GM23338 (cell line): ENCODE measurements around the gene GALE. TPM values are rescaled to one million over a fixed set of nuclear protein-coding genes. Genes with fewer than 3 reads are reported as not detected.

Experiments
- ATAC-seq: fragments of 200-7000 bp; cut with Tn5 transposase; 3 replicates; pipeline ENCODE4 v1.9.1; 2020
- DNase-seq: peaks from one replicate; pipeline ENCODE4 v3.0.0-alpha.2; 2015; ENCODE audit warnings: low spot score
- H2AFZ ChIP-seq: fragments of 200-600 bp; sonication (generic); 2 replicates; pipeline ENCODE4 v1.8.0; 2016; ENCODE audit warnings: antibody characterized with exemption, mild to moderate bottlenecking, moderate library complexity
- H3F3A ChIP-seq: fragments of 200-600 bp; sonication (generic); replicated peaks from 2 replicates; pipeline ENCODE4 v1.8.0; 2017; ENCODE audit warnings: antibody characterized with exemption, mixed run types, low read depth
- H3K27ac ChIP-seq: fragments of 200-600 bp; sonication (generic); 2 replicates; pipeline ENCODE4 v1.6.1; 2016; ENCODE audit warnings: low read depth
- H3K27me3 ChIP-seq: fragments of 200-600 bp; sonication (generic); 2 replicates; pipeline ENCODE4 v1.8.0; 2016; ENCODE audit warnings: mild to moderate bottlenecking, mixed run types, moderate library complexity; ENCODE audit not compliant: insufficient read depth
- H3K36me3 ChIP-seq: fragments of 200-600 bp; sonication (generic); 2 replicates; pipeline ENCODE4 v1.8.0; 2016; ENCODE audit warnings: mild to moderate bottlenecking; ENCODE audit not compliant: insufficient read depth
- H3K4me1 ChIP-seq: fragments of 200-600 bp; sonication (generic); 2 replicates; pipeline ENCODE4 v1.8.0; 2016; ENCODE audit warnings: mild to moderate bottlenecking, moderate library complexity; ENCODE audit not compliant: insufficient read depth
- H3K4me2 ChIP-seq: fragments of 200-600 bp; sonication (generic); 2 replicates; pipeline ENCODE4 v1.7.1; 2017; ENCODE audit warnings: mixed run types
- H3K4me3 ChIP-seq: fragments of 200-600 bp; sonication (generic); 2 replicates; pipeline ENCODE4 v1.6.1; 2016; ENCODE audit warnings: mixed run types
- H3K79me2 ChIP-seq: fragments of 200-600 bp; sonication (generic); replicated peaks from 2 replicates; pipeline ENCODE4 v1.8.0; 2017; ENCODE audit warnings: mild to moderate bottlenecking; ENCODE audit not compliant: insufficient read depth
- H3K9me2 ChIP-seq: fragments of 200-600 bp; sonication (generic); 2 replicates; pipeline ENCODE4 v1.8.0; 2017; ENCODE audit not compliant: insufficient read depth
- H4K20me1 ChIP-seq: fragments of 200-600 bp; sonication (generic); replicated peaks from 2 replicates; pipeline ENCODE4 v1.8.0; 2017; ENCODE audit warnings: mild to moderate bottlenecking; ENCODE audit not compliant: insufficient read depth
- H3K27ac Mint-ChIP-seq: 2 replicates; pipeline ENCODE4 v1.8.0; 2020; ENCODE audit warnings: inconsistent platforms, mild to moderate bottlenecking, moderate library complexity, mixed read lengths
- H3K27me3 Mint-ChIP-seq: 3 replicates; pipeline ENCODE4 v1.8.0; 2022; ENCODE audit warnings: low read depth, mild to moderate bottlenecking, moderate library complexity, mixed read lengths, inconsistent platforms; ENCODE audit not compliant: insufficient read depth, poor library complexity
- H3K36me3 Mint-ChIP-seq: 3 replicates; pipeline ENCODE4 v1.8.0; 2021; ENCODE audit warnings: low read depth, mild to moderate bottlenecking, inconsistent platforms, moderate library complexity, mixed read lengths
- H3K4me1 Mint-ChIP-seq: 3 replicates; pipeline ENCODE4 v1.8.0; 2020; ENCODE audit warnings: mild to moderate bottlenecking, inconsistent platforms, mixed read lengths
- H3K4me3 Mint-ChIP-seq: 3 replicates; pipeline ENCODE4 v1.8.0; 2021; ENCODE audit warnings: moderate library complexity, mild to moderate bottlenecking, inconsistent platforms, mixed read lengths
- H3K9me3 Mint-ChIP-seq: 3 replicates; pipeline ENCODE4 v1.8.0; 2020; ENCODE audit warnings: moderate library complexity, mild to moderate bottlenecking, inconsistent platforms, mixed read lengths
- CREB1 ChIP-seq: fragments of 250-450 bp; sonication (Bioruptor Pico); IDR thresholded peaks from 2 replicates; pipeline ENCODE4 v1.5.0; 2020; ENCODE audit warnings: low read depth, mild to moderate bottlenecking, moderate library complexity
- EZH2 ChIP-seq: fragments of 200-600 bp; sonication (generic); IDR thresholded peaks from one replicate; pipeline ENCODE4 v1.8.0; 2017; ENCODE audit warnings: antibody characterized with exemption, mild to moderate bottlenecking, low read depth; ENCODE audit not compliant: unreplicated experiment
- EZH2phosphoT487 ChIP-seq: fragments of 200-600 bp; sonication (generic); IDR thresholded peaks from one replicate; pipeline ENCODE4 v1.8.1; 2018; ENCODE audit warnings: antibody characterized with exemption; ENCODE audit not compliant: unreplicated experiment
- JUNB ChIP-seq: IDR thresholded peaks from one replicate; pipeline ENCODE4 v1.6.1; 2016; ENCODE audit warnings: antibody characterized with exemption; ENCODE audit not compliant: unreplicated experiment
- NANOG ChIP-seq: IDR thresholded peaks from 2 replicates; pipeline ENCODE4 v1.6.1; 2016; ENCODE audit warnings: antibody characterized with exemption, borderline replicate concordance
- POLR2AphosphoS5 ChIP-seq: IDR thresholded peaks from 2 replicates; pipeline ENCODE4 v1.6.1; 2016; ENCODE audit warnings: antibody characterized with exemption, low read depth
- STAT1 ChIP-seq: IDR thresholded peaks from one replicate; pipeline ENCODE4 v1.6.1; 2016; ENCODE audit warnings: antibody characterized with exemption; ENCODE audit not compliant: unreplicated experiment
- ZNF114 ChIP-seq: fragments of 250-450 bp; sonication (Bioruptor Pico); IDR thresholded peaks from 2 replicates; pipeline ENCODE4 v1.5.0; 2020; ENCODE audit warnings: mild to moderate bottlenecking, moderate library complexity
- ZNF331 ChIP-seq: fragments of 250-450 bp; sonication (Bioruptor Pico); IDR thresholded peaks from 2 replicates; pipeline ENCODE4 v1.5.0; 2020; ENCODE audit warnings: low read depth, mild to moderate bottlenecking, moderate library complexity
- polyA plus RNA-seq: library from polyadenylated mRNA; unstranded; fragments of >200 nt; fragmentation: Nextera tagmentation; extraction: Ambion mirVana; gene quantifications from 2 replicates; pipeline ENCODE4 v1.2.1, GENCODE V29; 2016
- total RNA-seq: library from RNA; depleted of rRNA; stranded (reverse); fragments of >200 nt; shearing (Covaris generic); gene quantifications from 2 replicates; pipeline ENCODE4 v1.2.3, GENCODE V29; 2014
- TF ChIP-seq, protein P1 (sequence below): IDR thresholded peaks from 2 replicates; pipeline ENCODE4 v1.6.1; 2016; ENCODE audit warnings: antibody characterized with exemption
- TF ChIP-seq, protein P2 (sequence below): fragments of 250-450 bp; sonication (Bioruptor Pico); IDR thresholded peaks from 2 replicates; pipeline ENCODE4 v1.5.0; 2020; ENCODE audit warnings: mild to moderate bottlenecking, moderate library complexity
- TF ChIP-seq, protein P3 (sequence below), 2 experiments: fragments of 200-600 bp in 1 of 2; sonication (generic) in 1 of 2; conservative IDR thresholded peaks; 2 replicates each; pipeline versions ENCODE4 v1.5.1 to v1.6.1; 2016 to 2017; ENCODE audit warnings: antibody characterized with exemption in 2 of 2, low read depth in 2 of 2, mild to moderate bottlenecking in 2 of 2, moderate library complexity in 1 of 2
- TF ChIP-seq, protein P4 (sequence below): IDR thresholded peaks from one replicate; pipeline ENCODE4 v1.6.1; 2018; ENCODE audit warnings: antibody characterized with exemption; ENCODE audit not compliant: unreplicated experiment

The GALE gene
- total and polyA plus RNA-seq, 2 experiments from 2014 or later, result 28.1 to 31.7 TPM

DNA sequence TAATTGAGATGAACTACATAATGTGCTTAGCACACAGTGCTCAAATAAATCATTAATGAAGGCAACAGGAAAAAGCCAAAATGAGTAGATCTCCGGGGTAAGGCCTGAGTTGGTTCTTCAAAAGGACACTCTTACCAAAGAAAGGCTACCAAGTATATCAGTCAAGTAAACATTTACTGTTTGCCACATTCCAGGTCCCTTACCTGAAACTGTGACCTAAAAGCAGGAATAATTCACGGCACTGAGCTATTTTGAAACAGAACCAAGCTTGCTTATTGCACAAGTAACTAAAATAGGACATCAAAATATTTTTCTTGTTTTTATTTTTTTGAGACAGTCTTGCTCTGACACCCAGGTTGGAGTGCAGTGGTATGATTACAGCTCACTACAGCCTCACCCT lies 24.3 kb downstream of the GALE start:
- H3K79me2 ChIP-seq, result peaks cover 47% of the 10 kb centered on the region
- H2AFZ ChIP-seq, result no peak overlapping the region
- H3K4me2 ChIP-seq, result no peak overlapping the region

More for the DNA sequence above, 24.3 kb downstream of the GALE start:
- ATAC-seq, result no peak
- Histone ChIP-seq H3K27me3 (no peaks in the 10 kb centered on the region), H4K20me1 (peaks cover 17% of the 10 kb centered on the region), H3K4me3 (no peak overlapping the region), H3K36me3 (peaks cover 13% of the 10 kb centered on the region; the same call in 1 of the 2 replicates), H3K9me2 (no peaks in the 10 kb centered on the region), H3K27ac (no peak overlapping the region), H3F3A (peaks cover 4% of the 10 kb centered on the region; the same call in 1 of the 2 replicates), H3K4me1 (peaks cover 18% of the 10 kb centered on the region; the same call in 1 of the 2 replicates)
- peaks cover 4% of the 10 kb centered on the region for H3K27me3 Mint-ChIP-seq
- peaks cover 14% of the 10 kb centered on the region; the same call in 2 of the 3 replicates for H3K36me3 Mint-ChIP-seq
- H3K4me3 Mint-ChIP-seq, result no peak overlapping the region
- no peaks in the 10 kb centered on the region for H3K9me3 Mint-ChIP-seq
- H3K4me1 Mint-ChIP-seq, result peaks cover 13% of the 10 kb centered on the region
- H3K27ac Mint-ChIP-seq, result no peak overlapping the region
- TF ChIP-seq, protein P1, sequence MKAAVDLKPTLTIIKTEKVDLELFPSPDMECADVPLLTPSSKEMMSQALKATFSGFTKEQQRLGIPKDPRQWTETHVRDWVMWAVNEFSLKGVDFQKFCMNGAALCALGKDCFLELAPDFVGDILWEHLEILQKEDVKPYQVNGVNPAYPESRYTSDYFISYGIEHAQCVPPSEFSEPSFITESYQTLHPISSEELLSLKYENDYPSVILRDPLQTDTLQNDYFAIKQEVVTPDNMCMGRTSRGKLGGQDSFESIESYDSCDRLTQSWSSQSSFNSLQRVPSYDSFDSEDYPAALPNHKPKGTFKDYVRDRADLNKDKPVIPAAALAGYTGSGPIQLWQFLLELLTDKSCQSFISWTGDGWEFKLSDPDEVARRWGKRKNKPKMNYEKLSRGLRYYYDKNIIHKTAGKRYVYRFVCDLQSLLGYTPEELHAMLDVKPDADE, result no peak
- TF ChIP-seq STAT1 (no peak), ZNF331 (CRISPR knock-in tag) (no peak), JUNB (no peak), POLR2AphosphoS5 (no peak), EZH2 (no peak), CREB1 (CRISPR knock-in tag) (no peak), EZH2phosphoT487 (no peak), NANOG (no peak), ZNF114 (CRISPR knock-in tag) (no peak)
- TF ChIP-seq, protein P2, sequence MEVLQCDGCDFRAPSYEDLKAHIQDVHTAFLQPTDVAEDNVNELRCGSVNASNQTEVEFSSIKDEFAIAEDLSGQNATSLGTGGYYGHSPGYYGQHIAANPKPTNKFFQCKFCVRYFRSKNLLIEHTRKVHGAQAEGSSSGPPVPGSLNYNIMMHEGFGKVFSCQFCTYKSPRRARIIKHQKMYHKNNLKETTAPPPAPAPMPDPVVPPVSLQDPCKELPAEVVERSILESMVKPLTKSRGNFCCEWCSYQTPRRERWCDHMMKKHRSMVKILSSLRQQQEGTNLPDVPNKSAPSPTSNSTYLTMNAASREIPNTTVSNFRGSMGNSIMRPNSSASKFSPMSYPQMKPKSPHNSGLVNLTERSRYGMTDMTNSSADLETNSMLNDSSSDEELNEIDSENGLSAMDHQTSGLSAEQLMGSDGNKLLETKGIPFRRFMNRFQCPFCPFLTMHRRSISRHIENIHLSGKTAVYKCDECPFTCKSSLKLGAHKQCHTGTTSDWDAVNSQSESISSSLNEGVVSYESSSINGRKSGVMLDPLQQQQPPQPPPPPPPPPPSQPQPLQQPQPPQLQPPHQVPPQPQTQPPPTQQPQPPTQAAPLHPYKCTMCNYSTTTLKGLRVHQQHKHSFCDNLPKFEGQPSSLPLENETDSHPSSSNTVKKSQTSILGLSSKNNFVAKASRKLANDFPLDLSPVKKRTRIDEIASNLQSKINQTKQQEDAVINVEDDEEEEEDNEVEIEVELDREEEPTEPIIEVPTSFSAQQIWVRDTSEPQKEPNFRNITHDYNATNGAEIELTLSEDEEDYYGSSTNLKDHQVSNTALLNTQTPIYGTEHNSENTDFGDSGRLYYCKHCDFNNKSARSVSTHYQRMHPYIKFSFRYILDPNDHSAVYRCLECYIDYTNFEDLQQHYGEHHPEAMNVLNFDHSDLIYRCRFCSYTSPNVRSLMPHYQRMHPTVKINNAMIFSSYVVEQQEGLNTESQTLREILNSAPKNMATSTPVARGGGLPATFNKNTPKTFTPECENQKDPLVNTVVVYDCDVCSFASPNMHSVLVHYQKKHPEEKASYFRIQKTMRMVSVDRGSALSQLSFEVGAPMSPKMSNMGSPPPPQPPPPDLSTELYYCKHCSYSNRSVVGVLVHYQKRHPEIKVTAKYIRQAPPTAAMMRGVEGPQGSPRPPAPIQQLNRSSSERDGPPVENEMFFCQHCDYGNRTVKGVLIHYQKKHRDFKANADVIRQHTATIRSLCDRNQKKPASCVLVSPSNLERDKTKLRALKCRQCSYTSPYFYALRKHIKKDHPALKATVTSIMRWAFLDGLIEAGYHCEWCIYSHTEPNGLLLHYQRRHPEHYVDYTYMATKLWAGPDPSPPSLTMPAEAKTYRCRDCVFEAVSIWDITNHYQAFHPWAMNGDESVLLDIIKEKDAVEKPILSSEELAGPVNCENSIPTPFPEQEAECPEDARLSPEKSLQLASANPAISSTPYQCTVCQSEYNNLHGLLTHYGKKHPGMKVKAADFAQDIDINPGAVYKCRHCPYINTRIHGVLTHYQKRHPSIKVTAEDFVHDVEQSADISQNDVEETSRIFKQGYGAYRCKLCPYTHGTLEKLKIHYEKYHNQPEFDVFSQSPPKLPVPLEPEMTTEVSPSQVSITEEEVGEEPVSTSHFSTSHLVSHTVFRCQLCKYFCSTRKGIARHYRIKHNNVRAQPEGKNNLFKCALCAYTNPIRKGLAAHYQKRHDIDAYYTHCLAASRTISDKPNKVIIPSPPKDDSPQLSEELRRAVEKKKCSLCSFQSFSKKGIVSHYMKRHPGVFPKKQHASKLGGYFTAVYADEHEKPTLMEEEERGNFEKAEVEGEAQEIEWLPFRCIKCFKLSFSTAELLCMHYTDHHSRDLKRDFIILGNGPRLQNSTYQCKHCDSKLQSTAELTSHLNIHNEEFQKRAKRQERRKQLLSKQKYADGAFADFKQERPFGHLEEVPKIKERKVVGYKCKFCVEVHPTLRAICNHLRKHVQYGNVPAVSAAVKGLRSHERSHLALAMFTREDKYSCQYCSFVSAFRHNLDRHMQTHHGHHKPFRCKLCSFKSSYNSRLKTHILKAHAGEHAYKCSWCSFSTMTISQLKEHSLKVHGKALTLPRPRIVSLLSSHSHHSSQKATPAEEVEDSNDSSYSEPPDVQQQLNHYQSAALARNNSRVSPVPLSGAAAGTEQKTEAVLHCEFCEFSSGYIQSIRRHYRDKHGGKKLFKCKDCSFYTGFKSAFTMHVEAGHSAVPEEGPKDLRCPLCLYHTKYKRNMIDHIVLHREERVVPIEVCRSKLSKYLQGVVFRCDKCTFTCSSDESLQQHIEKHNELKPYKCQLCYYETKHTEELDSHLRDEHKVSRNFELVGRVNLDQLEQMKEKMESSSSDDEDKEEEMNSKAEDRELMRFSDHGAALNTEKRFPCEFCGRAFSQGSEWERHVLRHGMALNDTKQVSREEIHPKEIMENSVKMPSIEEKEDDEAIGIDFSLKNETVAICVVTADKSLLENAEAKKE, result no peak
- TF ChIP-seq, protein P3, sequence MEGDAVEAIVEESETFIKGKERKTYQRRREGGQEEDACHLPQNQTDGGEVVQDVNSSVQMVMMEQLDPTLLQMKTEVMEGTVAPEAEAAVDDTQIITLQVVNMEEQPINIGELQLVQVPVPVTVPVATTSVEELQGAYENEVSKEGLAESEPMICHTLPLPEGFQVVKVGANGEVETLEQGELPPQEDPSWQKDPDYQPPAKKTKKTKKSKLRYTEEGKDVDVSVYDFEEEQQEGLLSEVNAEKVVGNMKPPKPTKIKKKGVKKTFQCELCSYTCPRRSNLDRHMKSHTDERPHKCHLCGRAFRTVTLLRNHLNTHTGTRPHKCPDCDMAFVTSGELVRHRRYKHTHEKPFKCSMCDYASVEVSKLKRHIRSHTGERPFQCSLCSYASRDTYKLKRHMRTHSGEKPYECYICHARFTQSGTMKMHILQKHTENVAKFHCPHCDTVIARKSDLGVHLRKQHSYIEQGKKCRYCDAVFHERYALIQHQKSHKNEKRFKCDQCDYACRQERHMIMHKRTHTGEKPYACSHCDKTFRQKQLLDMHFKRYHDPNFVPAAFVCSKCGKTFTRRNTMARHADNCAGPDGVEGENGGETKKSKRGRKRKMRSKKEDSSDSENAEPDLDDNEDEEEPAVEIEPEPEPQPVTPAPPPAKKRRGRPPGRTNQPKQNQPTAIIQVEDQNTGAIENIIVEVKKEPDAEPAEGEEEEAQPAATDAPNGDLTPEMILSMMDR (conservative IDR thresholded peaks at IDR 0.05; ENCODE audit: low read depth in 2 of 2), result no peak
- TF ChIP-seq, protein P4, sequence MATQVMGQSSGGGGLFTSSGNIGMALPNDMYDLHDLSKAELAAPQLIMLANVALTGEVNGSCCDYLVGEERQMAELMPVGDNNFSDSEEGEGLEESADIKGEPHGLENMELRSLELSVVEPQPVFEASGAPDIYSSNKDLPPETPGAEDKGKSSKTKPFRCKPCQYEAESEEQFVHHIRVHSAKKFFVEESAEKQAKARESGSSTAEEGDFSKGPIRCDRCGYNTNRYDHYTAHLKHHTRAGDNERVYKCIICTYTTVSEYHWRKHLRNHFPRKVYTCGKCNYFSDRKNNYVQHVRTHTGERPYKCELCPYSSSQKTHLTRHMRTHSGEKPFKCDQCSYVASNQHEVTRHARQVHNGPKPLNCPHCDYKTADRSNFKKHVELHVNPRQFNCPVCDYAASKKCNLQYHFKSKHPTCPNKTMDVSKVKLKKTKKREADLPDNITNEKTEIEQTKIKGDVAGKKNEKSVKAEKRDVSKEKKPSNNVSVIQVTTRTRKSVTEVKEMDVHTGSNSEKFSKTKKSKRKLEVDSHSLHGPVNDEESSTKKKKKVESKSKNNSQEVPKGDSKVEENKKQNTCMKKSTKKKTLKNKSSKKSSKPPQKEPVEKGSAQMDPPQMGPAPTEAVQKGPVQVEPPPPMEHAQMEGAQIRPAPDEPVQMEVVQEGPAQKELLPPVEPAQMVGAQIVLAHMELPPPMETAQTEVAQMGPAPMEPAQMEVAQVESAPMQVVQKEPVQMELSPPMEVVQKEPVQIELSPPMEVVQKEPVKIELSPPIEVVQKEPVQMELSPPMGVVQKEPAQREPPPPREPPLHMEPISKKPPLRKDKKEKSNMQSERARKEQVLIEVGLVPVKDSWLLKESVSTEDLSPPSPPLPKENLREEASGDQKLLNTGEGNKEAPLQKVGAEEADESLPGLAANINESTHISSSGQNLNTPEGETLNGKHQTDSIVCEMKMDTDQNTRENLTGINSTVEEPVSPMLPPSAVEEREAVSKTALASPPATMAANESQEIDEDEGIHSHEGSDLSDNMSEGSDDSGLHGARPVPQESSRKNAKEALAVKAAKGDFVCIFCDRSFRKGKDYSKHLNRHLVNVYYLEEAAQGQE, result no peak
- no peak for DNase-seq
